GM19328 (cell line): ENCODE measurements around the gene PLEKHA8.

Source experiments
- ATAC-seq: cut with Tn5 transposase; IDR thresholded peaks from one replicate; pipeline ENCODE4 v1.9.1; 2021; ENCODE audit warnings: mild to moderate bottlenecking, moderate library complexity; ENCODE audit not compliant: unreplicated experiment

The PLEKHA8 gene

DNA sequence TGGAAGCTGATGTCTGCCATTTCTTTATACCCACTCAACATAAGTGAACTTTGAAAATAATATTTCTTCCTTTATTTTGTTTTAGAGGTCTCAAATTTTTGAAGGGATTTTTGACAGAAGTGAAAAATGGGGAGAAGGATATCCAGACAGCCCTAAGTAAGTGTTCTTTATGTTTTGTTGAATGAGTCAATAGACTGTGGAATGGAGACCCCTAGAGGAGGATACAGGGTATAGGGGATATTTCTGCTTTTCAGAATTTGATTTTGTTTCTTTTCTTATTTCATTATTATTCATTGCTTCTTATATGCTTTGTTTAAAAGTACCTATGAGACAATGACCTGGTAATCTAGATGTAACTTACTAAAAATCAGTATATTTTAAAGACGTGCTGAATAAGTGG is 34.4 kb downstream of the PLEKHA8 start:
- ATAC-seq = no peak

DNA sequence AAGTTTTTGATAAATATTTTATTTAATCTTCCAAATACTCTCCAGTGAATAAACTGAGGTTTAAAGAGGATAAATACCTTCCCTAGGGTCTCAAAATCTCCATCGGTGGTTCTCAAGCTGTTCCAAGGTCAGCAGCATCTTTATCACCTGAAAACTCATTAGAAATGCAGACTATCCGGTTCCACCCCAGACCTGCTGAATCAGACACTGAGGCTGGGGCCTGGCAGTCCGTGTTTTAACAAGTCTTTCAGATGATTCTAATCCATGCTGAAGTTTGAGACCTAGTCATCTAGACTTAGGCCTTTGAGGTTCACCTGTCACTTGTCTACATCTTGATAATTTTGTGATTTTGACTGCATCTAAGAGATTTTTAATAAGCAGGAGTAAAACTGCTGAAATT is 37.5 kb downstream of the PLEKHA8 start:
- ATAC-seq = no peak

DNA sequence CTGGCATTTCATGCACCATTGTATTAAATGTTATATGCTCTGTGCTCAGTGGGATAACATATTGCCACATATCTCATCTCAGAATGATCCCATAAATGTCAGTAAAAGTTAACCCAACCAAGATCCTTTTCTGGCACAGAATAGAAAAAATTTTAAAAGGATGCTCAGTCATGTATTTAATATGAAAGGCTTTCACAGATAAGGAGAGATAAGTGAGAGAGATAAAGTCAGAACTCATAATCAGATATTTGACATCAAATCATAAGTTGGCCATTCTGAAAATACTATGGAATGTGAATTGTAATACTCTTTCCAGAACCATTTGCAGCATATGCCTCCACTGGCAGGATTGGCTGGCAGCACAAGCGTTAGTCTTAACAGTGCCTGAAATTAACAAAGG is 38.5 kb downstream of the PLEKHA8 start:
- no peak for ATAC-seq

DNA sequence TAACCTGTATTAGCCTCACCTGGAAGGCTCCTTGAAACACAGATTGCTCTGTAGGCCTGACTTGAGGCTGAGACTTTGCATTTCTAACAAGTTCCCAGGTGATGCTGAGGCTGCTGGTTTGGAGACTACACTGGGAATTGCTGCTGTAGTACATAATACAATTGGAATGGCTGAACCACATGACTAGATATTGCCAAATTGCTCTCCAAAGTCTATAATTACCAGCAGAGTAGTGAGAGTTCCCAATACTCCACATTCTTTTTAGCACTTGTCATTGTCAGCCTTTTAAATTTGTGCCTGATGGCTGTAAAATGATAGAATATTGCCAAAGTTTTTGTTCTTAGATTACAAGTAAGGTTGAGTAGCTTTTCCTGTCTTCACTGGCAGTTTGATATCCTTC is 39.9 kb downstream of the PLEKHA8 start:
- ATAC-seq = no peak

DNA sequence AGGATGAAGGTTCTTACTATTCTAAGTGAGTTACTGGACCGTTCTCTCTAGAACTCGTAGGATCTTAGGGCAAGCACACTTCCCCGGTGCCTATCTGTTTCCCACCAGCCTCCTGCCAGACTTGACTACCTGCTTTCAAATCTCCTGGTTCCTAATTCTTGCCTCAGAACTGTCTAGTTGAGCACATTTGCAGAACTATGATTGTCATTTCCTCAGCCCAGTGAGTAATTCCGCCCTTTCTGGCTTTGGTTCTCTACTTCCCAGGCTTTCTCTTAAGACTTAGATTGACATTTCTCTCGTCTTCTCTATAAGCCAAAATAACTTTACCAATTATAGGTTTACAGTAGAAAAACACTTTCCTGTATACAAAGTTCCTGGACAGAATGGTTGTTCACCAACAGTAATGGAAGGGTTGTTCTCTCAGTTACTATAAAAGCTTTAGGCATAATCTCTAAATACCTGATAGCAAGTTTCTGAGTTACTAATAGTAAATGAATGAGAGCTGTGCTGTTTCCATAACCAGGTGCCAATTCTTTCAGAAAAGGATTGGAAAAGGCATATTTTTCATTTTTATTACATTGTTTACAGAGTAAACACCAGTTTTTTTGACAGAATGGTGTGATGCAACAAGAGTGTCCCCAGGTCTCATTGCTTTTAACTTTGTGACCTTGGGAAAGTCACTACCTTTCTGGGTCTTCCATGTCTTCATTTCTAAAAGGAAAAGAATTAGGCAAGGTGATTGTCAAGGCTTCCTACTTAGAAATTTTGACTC is 41.1 kb downstream of the PLEKHA8 start:
- ATAC-seq = no peak

DNA sequence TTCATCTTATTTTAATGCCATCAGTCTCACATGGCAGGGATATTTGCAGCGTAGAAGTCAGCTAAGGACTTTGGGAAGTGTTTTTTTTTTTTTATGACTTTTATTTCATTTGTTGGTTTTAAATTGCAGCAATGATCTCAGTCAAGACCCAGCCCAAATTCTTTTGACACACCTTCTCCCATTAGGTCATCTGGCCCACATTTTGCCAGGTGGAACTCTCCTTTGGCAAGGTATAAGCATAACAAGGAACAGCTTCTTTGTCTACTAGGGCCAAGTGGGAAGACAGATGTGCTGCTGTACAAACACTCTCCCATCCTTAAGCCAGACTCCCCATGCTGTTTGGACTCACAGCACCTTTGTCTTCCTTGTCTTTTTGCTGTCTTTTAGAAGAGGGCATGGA is 41.8 kb downstream of the PLEKHA8 start:
- ATAC-seq = no peak

GRCh38 chr7:30072735-30073134 is 44.5 kb downstream of the PLEKHA8 start:
- ATAC-seq = no peak

- no peak for ATAC-seq
Measured at GRCh38 chr7:30074422-30075030, 46.3 kb downstream of the PLEKHA8 start.

- no peak for ATAC-seq
Measured at GRCh38 chr7:30076411-30076810, 48.2 kb downstream of the PLEKHA8 start.

DNA sequence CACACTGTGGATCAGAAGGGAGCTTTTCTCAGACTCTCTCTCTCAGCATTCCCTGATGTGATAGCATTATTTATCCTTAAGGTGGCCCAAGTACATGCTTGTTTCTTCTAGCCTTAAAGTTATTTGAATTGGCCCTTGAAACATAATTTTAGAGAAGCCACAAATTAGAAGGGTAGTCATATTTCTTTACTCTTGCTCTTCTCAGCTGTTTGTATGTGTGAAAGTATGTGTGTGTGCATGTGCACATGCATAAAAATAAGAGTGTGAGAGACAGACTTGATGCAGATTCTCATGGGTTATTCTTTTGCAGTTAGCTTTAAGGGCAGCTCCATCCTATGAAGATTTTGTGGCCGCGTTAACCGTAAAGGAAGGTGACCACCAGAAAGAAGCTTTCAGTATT is 50.1 kb downstream of the PLEKHA8 start:
- no peak for ATAC-seq

DNA sequence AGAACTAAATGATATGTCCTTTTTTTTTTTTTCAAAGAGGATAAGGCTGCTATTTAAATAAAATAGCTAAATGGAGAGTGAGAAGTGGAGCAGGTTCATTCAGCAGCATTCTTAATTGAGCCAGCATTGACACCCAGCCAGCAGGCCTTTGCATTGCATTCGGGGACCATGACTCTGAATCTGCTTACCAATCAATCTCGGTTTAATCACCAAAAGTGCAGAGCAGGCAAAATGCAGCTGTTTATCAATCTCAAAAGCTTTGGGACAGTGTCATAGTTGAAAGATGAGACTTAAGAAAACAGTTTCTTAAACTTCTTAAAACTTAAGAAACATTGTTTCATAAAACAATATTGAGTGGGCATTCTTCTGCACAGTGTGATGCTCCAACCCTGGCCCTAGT is 51.7 kb downstream of the PLEKHA8 start:
- no peak for ATAC-seq

- ATAC-seq = no peak
Measured at GRCh38 chr7:30080818-30081217, 52.6 kb downstream of the PLEKHA8 start.

GRCh38 chr7:30082686-30083085 is 54.5 kb downstream of the PLEKHA8 start:
- no peak for ATAC-seq

DNA sequence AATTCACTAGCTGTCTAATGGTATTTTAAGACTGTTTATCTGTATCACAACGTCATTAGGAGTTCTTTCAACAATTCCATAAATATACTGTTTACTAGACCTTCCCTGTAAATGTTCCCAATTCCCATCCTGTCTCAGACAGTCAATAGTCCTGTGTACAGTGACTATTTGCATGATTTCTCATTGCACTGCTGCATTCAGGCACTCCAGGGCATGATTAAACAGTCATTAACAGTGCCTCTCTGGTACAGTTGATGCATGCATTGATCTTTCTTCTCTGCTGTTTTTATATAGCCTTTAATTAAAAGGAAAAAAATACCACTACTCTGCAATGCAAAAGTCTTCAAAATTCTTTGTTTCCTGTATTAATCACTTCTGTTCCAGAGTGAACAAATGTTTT is 55.1 kb downstream of the PLEKHA8 start:
- ATAC-seq = no peak

- no peak for ATAC-seq
Measured at GRCh38 chr7:30084212-30084611, 56.0 kb downstream of the PLEKHA8 start.

- ATAC-seq = no peak
Measured at GRCh38 chr7:30086529-30086928, 58.3 kb downstream of the PLEKHA8 start.

GRCh38 chr7:30087371-30087770 is 59.2 kb downstream of the PLEKHA8 start:
- no peak for ATAC-seq

- no peak for ATAC-seq
Measured at GRCh38 chr7:30088362-30088761, 60.1 kb downstream of the PLEKHA8 start.

DNA sequence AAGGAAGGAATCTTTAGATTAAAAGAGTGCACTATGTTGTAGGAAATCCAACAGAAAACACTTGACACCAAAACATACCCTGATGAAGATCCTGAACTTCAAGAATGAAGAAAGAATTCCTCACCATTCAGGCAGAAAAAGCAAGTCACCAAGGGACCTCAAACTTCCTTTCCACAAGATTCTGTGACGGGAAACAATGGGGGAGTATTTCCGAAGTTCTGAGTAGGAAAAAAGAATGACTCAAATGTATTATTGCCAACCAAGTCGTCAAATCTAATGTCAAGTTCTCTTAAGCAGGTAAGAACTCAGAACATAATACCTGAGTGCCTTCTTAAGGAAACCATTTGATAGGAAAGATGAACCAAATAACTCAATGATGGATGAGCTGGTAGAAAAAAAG is 61.9 kb downstream of the PLEKHA8 start:
- ATAC-seq = no peak

DNA sequence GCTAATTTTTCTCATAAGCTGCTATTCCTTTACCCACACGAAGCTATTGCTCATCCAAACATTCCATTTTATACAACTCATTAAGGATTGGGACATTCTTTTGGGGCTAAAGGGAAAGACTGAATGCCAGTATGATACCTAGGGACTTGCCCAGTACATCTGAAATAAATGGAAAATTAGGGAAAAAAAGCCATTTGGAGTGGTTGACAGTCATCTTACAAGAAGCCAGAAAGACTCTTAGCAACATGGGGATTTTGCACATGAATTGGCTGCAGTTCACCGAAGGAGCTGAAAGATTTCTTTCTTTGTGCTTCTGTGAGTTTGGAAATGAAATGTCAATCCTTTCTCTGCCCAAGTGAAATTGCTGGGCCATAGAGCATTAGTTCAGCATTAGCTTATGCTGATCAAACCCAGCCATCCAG is 63.3 kb downstream of the PLEKHA8 start:
- no peak for ATAC-seq

DNA sequence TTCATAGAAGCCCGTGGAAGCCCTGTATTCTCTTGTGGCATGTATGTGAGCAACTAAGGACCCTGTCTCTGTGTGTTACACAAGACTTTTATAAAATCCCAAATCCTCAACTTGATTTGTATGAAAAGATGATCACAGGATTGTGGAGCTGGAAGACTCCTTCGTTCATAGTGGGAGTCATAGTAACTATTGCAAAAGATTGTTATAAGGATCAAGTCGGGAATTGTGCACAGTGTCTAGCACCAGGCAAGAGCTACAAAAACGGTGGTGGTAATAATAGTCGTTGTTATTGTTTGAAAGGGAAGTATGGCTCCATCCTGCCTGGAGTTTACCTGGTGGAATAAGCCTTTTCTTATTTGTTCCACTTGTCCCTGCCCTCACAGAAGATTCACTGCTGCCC is 63.8 kb downstream of the PLEKHA8 start:
- ATAC-seq = no peak

DNA sequence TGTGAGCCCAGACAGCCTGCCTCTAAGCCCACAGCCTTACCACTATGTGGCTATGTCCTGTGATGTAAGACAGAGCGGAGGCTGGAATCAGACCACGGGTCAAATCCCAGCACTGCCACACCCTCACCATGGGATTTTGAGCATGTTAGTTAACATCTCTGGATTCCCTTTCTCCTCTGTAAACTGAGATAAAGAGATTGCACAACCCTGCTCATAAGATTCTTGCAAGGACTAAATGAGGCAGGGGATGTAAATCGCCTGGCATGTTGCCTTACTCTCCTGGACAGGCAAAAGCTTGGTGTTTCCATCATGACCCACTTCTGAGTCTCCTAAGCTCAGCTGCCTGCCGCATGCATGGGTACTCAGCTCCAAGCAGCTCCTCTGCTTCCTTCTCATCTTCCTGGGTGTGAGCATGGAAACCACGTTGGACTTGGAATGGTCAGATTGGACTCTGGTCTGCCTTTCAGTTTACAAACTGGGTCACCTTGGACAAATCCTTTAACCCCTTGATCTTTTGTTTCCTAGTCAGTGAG is 65.3 kb downstream of the PLEKHA8 start:
- ATAC-seq = no peak
